ENCODE measurements around the gene CRYBG1. TPM values are rescaled to one million over a fixed set of nuclear protein-coding genes. Genes with fewer than 3 reads are reported as not detected.

Gene CRYBG1
- total and polyA plus RNA-seq, 2 of the 13 experiments (the other 11 are each of a cell fraction or from before 2014, with no cell fraction given) = 10.1 to 21.9 TPM

DNA sequence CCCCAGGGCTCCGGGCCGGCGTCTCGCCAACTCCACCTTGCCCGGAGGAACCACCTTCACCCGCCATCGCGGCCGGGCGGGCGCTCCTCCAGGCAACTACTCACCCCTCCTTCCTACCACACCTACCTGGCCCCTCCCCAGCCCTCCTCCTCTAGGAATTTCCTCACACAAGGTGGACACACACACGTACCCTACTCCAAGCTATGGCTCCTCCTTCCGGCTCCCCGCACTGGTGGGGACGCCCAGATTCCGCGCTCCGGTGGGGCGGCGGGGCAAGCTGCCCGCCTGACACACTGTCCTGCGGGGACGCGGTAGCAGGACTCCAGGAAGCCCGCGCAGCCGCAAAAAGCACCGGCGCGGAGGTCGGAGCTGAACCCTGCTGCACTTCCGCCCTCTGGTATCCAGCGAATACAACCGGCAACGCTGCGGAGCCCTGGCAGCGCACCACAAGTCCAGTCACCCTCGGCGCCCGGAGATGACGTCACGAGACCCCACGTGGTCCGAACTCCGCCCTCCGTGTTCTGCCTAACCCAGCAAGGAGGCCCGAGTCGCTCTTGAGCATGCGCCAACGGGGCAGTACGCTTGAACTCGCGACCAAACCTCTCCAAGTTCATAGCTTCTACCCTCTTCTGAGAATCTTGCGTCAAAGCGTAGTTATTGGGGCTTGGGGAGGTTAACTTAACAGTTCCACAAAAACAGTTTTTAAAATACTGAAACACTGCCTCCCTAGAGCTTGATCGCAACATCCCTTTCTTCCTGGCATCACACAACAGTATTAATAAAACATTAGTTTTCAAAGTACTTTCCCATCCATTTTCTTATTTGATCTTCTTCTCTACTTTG lies 35.0 kb upstream of the CRYBG1 start, which contains the start of gene ATG5 (continued):
- TF ChIP-seq MAFF (IDR thresholded peaks at IDR 0.05; ENCODE audit: low read depth, low read length) (no peak; the same call in 1 of the 2 replicates), ZNF354B (CRISPR knock-in tag; IDR thresholded peaks at IDR 0.05) (no peak), ZNF350 (CRISPR knock-in tag; IDR thresholded peaks at IDR 0.05; ENCODE audit: borderline replicate concordance, low read depth) (peak; percentile 74; the same call in 1 of the 2 replicates), AKNA (CRISPR knock-in tag; IDR thresholded peaks at IDR 0.05; ENCODE audit: borderline replicate concordance) (no peak), PRPF4 (IDR thresholded peaks at IDR 0.05; ENCODE audit: low read depth, low read length, poor library complexity, severe bottlenecking) (no peak), KLF16 (CRISPR knock-in tag; IDR thresholded peaks at IDR 0.05) (peak in 1 of 2 experiments; percentile 83; a peak in 2 of 4 replicates), SPEN (CRISPR knock-in tag; IDR thresholded peaks at IDR 0.05; ENCODE audit: low read depth) (peak; percentile 93), ARHGAP35 (CRISPR knock-in tag; IDR thresholded peaks at IDR 0.05; ENCODE audit: borderline replicate concordance) (peak; percentile 74; the same call in 1 of the 2 replicates), NONO (IDR thresholded peaks at IDR 0.05) (no peak), NONO (CRISPR knock-in tag; conservative IDR thresholded peaks at IDR 0.05) (peak; percentile 88), PHF8 (CRISPR knock-in tag; IDR thresholded peaks at IDR 0.05) (peak; percentile 91), JUNB (CRISPR knock-in tag; IDR thresholded peaks at IDR 0.05; ENCODE audit: borderline replicate concordance) (no peak), TBL1XR1 (IDR thresholded peaks at IDR 0.05; ENCODE audit: borderline replicate concordance, low read length, partially characterized antibody) (peak; percentile 82), ZFY (CRISPR knock-in tag; IDR thresholded peaks at IDR 0.05) (peak; percentile 90), FOXO1 (CRISPR knock-in tag; IDR thresholded peaks at IDR 0.05) (peak; percentile 51; the same call in 1 of the 2 replicates), POLR2G (IDR thresholded peaks at IDR 0.05; ENCODE audit: low read depth, low read length) (peak; percentile 94), YEATS4 (CRISPR knock-in tag; IDR thresholded peaks at IDR 0.05; ENCODE audit: borderline replicate concordance) (peak; percentile 91), PREB (CRISPR knock-in tag; IDR thresholded peaks at IDR 0.05) (no peak), NR1H2 (CRISPR knock-in tag; IDR thresholded peaks at IDR 0.05; ENCODE audit: borderline replicate concordance, low read depth) (peak; percentile 38; the same call in 1 of the 2 replicates)
- TF ChIP-seq, protein P1, sequence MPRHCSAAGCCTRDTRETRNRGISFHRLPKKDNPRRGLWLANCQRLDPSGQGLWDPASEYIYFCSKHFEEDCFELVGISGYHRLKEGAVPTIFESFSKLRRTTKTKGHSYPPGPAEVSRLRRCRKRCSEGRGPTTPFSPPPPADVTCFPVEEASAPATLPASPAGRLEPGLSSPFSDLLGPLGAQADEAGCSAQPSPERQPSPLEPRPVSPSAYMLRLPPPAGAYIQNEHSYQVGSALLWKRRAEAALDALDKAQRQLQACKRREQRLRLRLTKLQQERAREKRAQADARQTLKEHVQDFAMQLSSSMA (CRISPR knock-in tag; IDR thresholded peaks at IDR 0.05) = peak; percentile 70; the same call in 1 of the 2 replicates
